ENCODE measurements around the gene EPHB1.

DNA sequence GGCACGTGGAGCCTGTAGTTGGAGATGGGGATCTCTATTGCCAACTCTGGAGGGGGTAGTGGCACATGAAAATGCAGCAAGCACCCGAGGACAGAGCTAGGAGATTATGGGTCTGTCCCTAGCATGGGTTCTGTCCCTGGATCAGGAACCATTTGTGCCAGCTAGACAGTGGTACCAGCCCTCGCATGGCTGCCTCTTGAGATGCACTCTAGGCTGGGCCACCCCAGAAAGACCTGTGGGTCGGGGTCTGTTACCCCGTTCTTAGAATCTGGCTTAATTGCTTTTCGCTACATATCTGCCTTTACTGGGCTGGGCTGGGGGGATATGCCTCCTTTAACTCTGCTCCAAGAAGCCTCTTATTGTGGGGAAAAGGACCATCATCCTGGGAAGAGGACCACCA lies 54.5 kb downstream of the EPHB1 start:
- TF ChIP-seq GLIS3 (CRISPR knock-in tag; IDR thresholded peaks at IDR 0.05) (no peak), ESRRG (CRISPR knock-in tag; IDR thresholded peaks at IDR 0.05) (no peak), SNAI2 (CRISPR knock-in tag; IDR thresholded peaks at IDR 0.05) (no peak), ZC3H10 (CRISPR knock-in tag; IDR thresholded peaks at IDR 0.05) (no peak), ARNTL (CRISPR knock-in tag; IDR thresholded peaks at IDR 0.05; ENCODE audit: borderline replicate concordance, low read depth) (no peak), CSDC2 (CRISPR knock-in tag; IDR thresholded peaks at IDR 0.05) (no peak), RARB (CRISPR knock-in tag; IDR thresholded peaks at IDR 0.05) (no peak)
- TF ChIP-seq, protein P1, sequence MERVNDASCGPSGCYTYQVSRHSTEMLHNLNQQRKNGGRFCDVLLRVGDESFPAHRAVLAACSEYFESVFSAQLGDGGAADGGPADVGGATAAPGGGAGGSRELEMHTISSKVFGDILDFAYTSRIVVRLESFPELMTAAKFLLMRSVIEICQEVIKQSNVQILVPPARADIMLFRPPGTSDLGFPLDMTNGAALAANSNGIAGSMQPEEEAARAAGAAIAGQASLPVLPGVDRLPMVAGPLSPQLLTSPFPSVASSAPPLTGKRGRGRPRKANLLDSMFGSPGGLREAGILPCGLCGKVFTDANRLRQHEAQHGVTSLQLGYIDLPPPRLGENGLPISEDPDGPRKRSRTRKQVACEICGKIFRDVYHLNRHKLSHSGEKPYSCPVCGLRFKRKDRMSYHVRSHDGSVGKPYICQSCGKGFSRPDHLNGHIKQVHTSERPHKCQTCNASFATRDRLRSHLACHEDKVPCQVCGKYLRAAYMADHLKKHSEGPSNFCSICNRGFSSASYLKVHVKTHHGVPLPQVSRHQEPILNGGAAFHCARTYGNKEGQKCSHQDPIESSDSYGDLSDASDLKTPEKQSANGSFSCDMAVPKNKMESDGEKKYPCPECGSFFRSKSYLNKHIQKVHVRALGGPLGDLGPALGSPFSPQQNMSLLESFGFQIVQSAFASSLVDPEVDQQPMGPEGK (CRISPR knock-in tag; IDR thresholded peaks at IDR 0.05; ENCODE audit: borderline replicate concordance): no peak

Data from SK-N-SH treated with all-trans-retinoic acid at 6 μM for 48 hours (cell line).